GM23338 (cell line): ENCODE results near the gene TMEM30A.

ENCODE experiments used
- CREB1 ChIP-seq: fragments of 250-450 bp; sonication (Bioruptor Pico); IDR thresholded peaks from 2 replicates; pipeline ENCODE4 v1.5.0; 2020; ENCODE audit warnings: low read depth, mild to moderate bottlenecking, moderate library complexity
- CTCF ChIP-seq, 2 experiments: fragments of 200-600 bp in 1 of 2; sonication (generic) in 1 of 2; conservative IDR thresholded peaks; 2 replicates each; pipeline versions ENCODE4 v1.5.1 to v1.6.1; 2016 to 2017; ENCODE audit warnings: antibody characterized with exemption in 2 of 2, low read depth in 2 of 2, mild to moderate bottlenecking in 2 of 2, moderate library complexity in 1 of 2
- EZH2 ChIP-seq: fragments of 200-600 bp; sonication (generic); IDR thresholded peaks from one replicate; pipeline ENCODE4 v1.8.0; 2017; ENCODE audit warnings: antibody characterized with exemption, mild to moderate bottlenecking, low read depth; ENCODE audit not compliant: unreplicated experiment
- EZH2phosphoT487 ChIP-seq: fragments of 200-600 bp; sonication (generic); IDR thresholded peaks from one replicate; pipeline ENCODE4 v1.8.1; 2018; ENCODE audit warnings: antibody characterized with exemption; ENCODE audit not compliant: unreplicated experiment
- JUNB ChIP-seq: IDR thresholded peaks from one replicate; pipeline ENCODE4 v1.6.1; 2016; ENCODE audit warnings: antibody characterized with exemption; ENCODE audit not compliant: unreplicated experiment
- NANOG ChIP-seq: IDR thresholded peaks from 2 replicates; pipeline ENCODE4 v1.6.1; 2016; ENCODE audit warnings: antibody characterized with exemption, borderline replicate concordance
- POLR2AphosphoS5 ChIP-seq: IDR thresholded peaks from 2 replicates; pipeline ENCODE4 v1.6.1; 2016; ENCODE audit warnings: antibody characterized with exemption, low read depth
- REST ChIP-seq: IDR thresholded peaks from one replicate; pipeline ENCODE4 v1.6.1; 2018; ENCODE audit warnings: antibody characterized with exemption; ENCODE audit not compliant: unreplicated experiment
- ZNF331 ChIP-seq: fragments of 250-450 bp; sonication (Bioruptor Pico); IDR thresholded peaks from 2 replicates; pipeline ENCODE4 v1.5.0; 2020; ENCODE audit warnings: low read depth, mild to moderate bottlenecking, moderate library complexity

- TF ChIP-seq CTCF (conservative IDR thresholded peaks at IDR 0.05; ENCODE audit: low read depth in 2 of 2) (no peak), EZH2 (no peak), CREB1 (no peak), POLR2AphosphoS5 (no peak), JUNB (no peak), EZH2phosphoT487 (no peak), REST (no peak), NANOG (no peak), ZNF331 (no peak)
These were observed 2.8 kb upstream of the TMEM30A start for GRCh38 chr6:75287424-75287823.
